Measurements from ENCODE around the gene EHHADH. TPM values are rescaled to one million over a fixed set of nuclear protein-coding genes. Genes with fewer than 3 reads are reported as not detected.
A peak's percentile ranks its signal among the peaks of the same experiment; 100 is the strongest.
"Not testable (repeated sequence)": the region's sequence is repeated elsewhere in the genome, so short reads cannot be mapped to it uniquely, and the experiment has no call there.

EHHADH gene
- 1 to 10 TPM; 2.4 to 3.3 TPM for polyA plus RNA-seq

- Histone ChIP-seq H3K9me3 (ENCODE audit: control insufficient read depth in 2 of 2, insufficient read depth in 1 of 2, low read depth in 1 of 2, low read length in 1 of 2) (no peaks in the 10 kb centered on the region), H3K27me3 (ENCODE audit: control insufficient read depth in 1 of 2, insufficient read depth in 2 of 2, low read length in 2 of 2) (no peaks in the 10 kb centered on the region), H3K27ac (ENCODE audit: low read depth in 2 of 2, low read length in 1 of 2) (peak within 1 kb of the TSS; percentile 45 to 80), H3K36me3 (ENCODE audit: control insufficient read depth in 2 of 2, insufficient read depth in 2 of 2, low read length in 1 of 2) (no peaks in the 10 kb centered on the region), H3K4me3 (ENCODE audit: low read depth in 1 of 2, low read length in 2 of 2) (peak within 1 kb of the TSS; percentile 75 to 77), H3K4me1 (ENCODE audit: control insufficient read depth in 2 of 2, insufficient read depth in 2 of 2, low read length in 1 of 2) (no peaks in the 10 kb centered on the region)
- WGBS, 2 donors: 4% methylated on average over 50 to 53 of the region's 53 CpGs
Measured at GRCh38 chr3:185253645-185254410, at the start of gene EHHADH. EHHADH (minus strand) TSS chr3:185254049; CDS start chr3:185254022, 27 bp downstream.

GRCh38 chr3:185299918-185300426 is 46.1 kb upstream of the EHHADH start:
- not testable (repeated sequence) for H3K4me3 ChIP-seq (ENCODE audit: low read depth in 1 of 2, low read length in 2 of 2); H3K27ac ChIP-seq (ENCODE audit: low read depth in 2 of 2, low read length in 1 of 2); H3K27me3 ChIP-seq (ENCODE audit: control insufficient read depth in 1 of 2, insufficient read depth in 2 of 2, low read length in 2 of 2); H3K36me3 ChIP-seq (ENCODE audit: control insufficient read depth in 2 of 2, insufficient read depth in 2 of 2, low read length in 1 of 2); H3K4me1 ChIP-seq (ENCODE audit: control insufficient read depth in 2 of 2, insufficient read depth in 2 of 2, low read length in 1 of 2); H3K9me3 ChIP-seq (ENCODE audit: control insufficient read depth in 2 of 2, insufficient read depth in 1 of 2, low read depth in 1 of 2, low read length in 1 of 2)
- 88 to 89% methylated on average over 10 of the region's 10 CpGs for WGBS, 2 donors

- Histone ChIP-seq H3K27ac (ENCODE audit: low read depth in 2 of 2, low read length in 1 of 2) (no peak overlapping the region), H3K4me1 (ENCODE audit: control insufficient read depth in 2 of 2, insufficient read depth in 2 of 2, low read length in 1 of 2) (no peaks in the 10 kb centered on the region), H3K36me3 (ENCODE audit: control insufficient read depth in 2 of 2, insufficient read depth in 2 of 2, low read length in 1 of 2) (no peaks in the 10 kb centered on the region), H3K4me3 (ENCODE audit: low read depth in 1 of 2, low read length in 2 of 2) (no peak overlapping the region), H3K9me3 (ENCODE audit: control insufficient read depth in 2 of 2, insufficient read depth in 1 of 2, low read depth in 1 of 2, low read length in 1 of 2) (no peaks in the 10 kb centered on the region), H3K27me3 (ENCODE audit: control insufficient read depth in 1 of 2, insufficient read depth in 2 of 2, low read length in 2 of 2) (no peaks in the 10 kb centered on the region)
- WGBS, 2 donors: 88 to 95% methylated on average over 3 of the region's 3 CpGs
Measured at GRCh38 chr3:185297867-185298266, 44.0 kb upstream of the EHHADH start.

GRCh38 chr3:185292238-185292637 is 38.4 kb upstream of the EHHADH start:
- H3K9me3 ChIP-seq (ENCODE audit: control insufficient read depth in 2 of 2, insufficient read depth in 1 of 2, low read depth in 1 of 2, low read length in 1 of 2): no peaks in the 10 kb centered on the region
- H3K27ac ChIP-seq (ENCODE audit: low read depth in 2 of 2, low read length in 1 of 2): no peak overlapping the region
- WGBS, 2 donors: 91 to 94% methylated on average over 7 of the region's 7 CpGs
- H3K4me3 ChIP-seq (ENCODE audit: low read depth in 1 of 2, low read length in 2 of 2): no peak overlapping the region
- no peaks in the 10 kb centered on the region for H3K27me3 ChIP-seq (ENCODE audit: control insufficient read depth in 1 of 2, insufficient read depth in 2 of 2, low read length in 2 of 2)
- no peaks in the 10 kb centered on the region for H3K36me3 ChIP-seq (ENCODE audit: control insufficient read depth in 2 of 2, insufficient read depth in 2 of 2, low read length in 1 of 2)
- no peaks in the 10 kb centered on the region for H3K4me1 ChIP-seq (ENCODE audit: control insufficient read depth in 2 of 2, insufficient read depth in 2 of 2, low read length in 1 of 2)

- no peak overlapping the region for H3K4me3 ChIP-seq (ENCODE audit: low read depth in 1 of 2, low read length in 2 of 2)
- no peak overlapping the region for H3K27ac ChIP-seq (ENCODE audit: low read depth in 2 of 2, low read length in 1 of 2)
- no peaks in the 10 kb centered on the region for H3K27me3 ChIP-seq (ENCODE audit: control insufficient read depth in 1 of 2, insufficient read depth in 2 of 2, low read length in 2 of 2)
- 54 to 59% methylated on average over 3 of the region's 3 CpGs for WGBS, 2 donors
- no peaks in the 10 kb centered on the region for H3K9me3 ChIP-seq (ENCODE audit: control insufficient read depth in 2 of 2, insufficient read depth in 1 of 2, low read depth in 1 of 2, low read length in 1 of 2)
- H3K36me3 ChIP-seq (ENCODE audit: control insufficient read depth in 2 of 2, insufficient read depth in 2 of 2, low read length in 1 of 2): no peaks in the 10 kb centered on the region
- no peaks in the 10 kb centered on the region for H3K4me1 ChIP-seq (ENCODE audit: control insufficient read depth in 2 of 2, insufficient read depth in 2 of 2, low read length in 1 of 2)
Measured at GRCh38 chr3:185290266-185290665, 36.4 kb upstream of the EHHADH start.

GRCh38 chr3:185283374-185283935 is 29.6 kb upstream of the EHHADH start:
- H3K4me1 ChIP-seq (ENCODE audit: control insufficient read depth in 2 of 2, insufficient read depth in 2 of 2, low read length in 1 of 2): no peaks in the 10 kb centered on the region
- peak overlapping the region; percentile 76 to 99 for H3K4me3 ChIP-seq (ENCODE audit: low read depth in 1 of 2, low read length in 2 of 2)
- no peaks in the 10 kb centered on the region for H3K36me3 ChIP-seq (ENCODE audit: control insufficient read depth in 2 of 2, insufficient read depth in 2 of 2, low read length in 1 of 2)
- WGBS, 2 donors: 46 to 49% methylated on average over 9 of the region's 9 CpGs
- no peaks in the 10 kb centered on the region for H3K27me3 ChIP-seq (ENCODE audit: control insufficient read depth in 1 of 2, insufficient read depth in 2 of 2, low read length in 2 of 2)
- H3K27ac ChIP-seq (ENCODE audit: low read depth in 2 of 2, low read length in 1 of 2): peak overlapping the region; percentile 26 to 83
- H3K9me3 ChIP-seq (ENCODE audit: control insufficient read depth in 2 of 2, insufficient read depth in 1 of 2, low read depth in 1 of 2, low read length in 1 of 2): no peaks in the 10 kb centered on the region

GRCh38 chr3:185282696-185283373 is 29.0 kb upstream of the EHHADH start:
- Histone ChIP-seq H3K4me3 (ENCODE audit: low read depth in 1 of 2, low read length in 2 of 2) (peak overlapping the region; percentile 76 to 99), H3K36me3 (ENCODE audit: control insufficient read depth in 2 of 2, insufficient read depth in 2 of 2, low read length in 1 of 2) (no peaks in the 10 kb centered on the region), H3K9me3 (ENCODE audit: control insufficient read depth in 2 of 2, insufficient read depth in 1 of 2, low read depth in 1 of 2, low read length in 1 of 2) (no peaks in the 10 kb centered on the region), H3K27ac (ENCODE audit: low read depth in 2 of 2, low read length in 1 of 2) (peak overlapping the region; percentile 45 to 83), H3K27me3 (ENCODE audit: control insufficient read depth in 1 of 2, insufficient read depth in 2 of 2, low read length in 2 of 2) (no peaks in the 10 kb centered on the region), H3K4me1 (ENCODE audit: control insufficient read depth in 2 of 2, insufficient read depth in 2 of 2, low read length in 1 of 2) (no peaks in the 10 kb centered on the region)
- WGBS, 2 donors: 2 to 4% methylated on average over 41 of the region's 41 CpGs

- Histone ChIP-seq H3K36me3 (ENCODE audit: control insufficient read depth in 2 of 2, insufficient read depth in 2 of 2, low read length in 1 of 2) (no peaks in the 10 kb centered on the region), H3K27me3 (ENCODE audit: control insufficient read depth in 1 of 2, insufficient read depth in 2 of 2, low read length in 2 of 2) (no peaks in the 10 kb centered on the region), H3K9me3 (ENCODE audit: control insufficient read depth in 2 of 2, insufficient read depth in 1 of 2, low read depth in 1 of 2, low read length in 1 of 2) (no peaks in the 10 kb centered on the region), H3K27ac (ENCODE audit: low read depth in 2 of 2, low read length in 1 of 2) (no peak overlapping the region), H3K4me1 (ENCODE audit: control insufficient read depth in 2 of 2, insufficient read depth in 2 of 2, low read length in 1 of 2) (no peaks in the 10 kb centered on the region), H3K4me3 (ENCODE audit: low read depth in 1 of 2, low read length in 2 of 2) (no peak overlapping the region)
- WGBS, 2 donors: 44 to 48% methylated on average over 4 of the region's 4 CpGs
Measured at GRCh38 chr3:185280572-185281365, 26.9 kb upstream of the EHHADH start.

- Histone ChIP-seq H3K4me3 (ENCODE audit: low read depth in 1 of 2, low read length in 2 of 2) (no peak overlapping the region), H3K4me1 (ENCODE audit: control insufficient read depth in 2 of 2, insufficient read depth in 2 of 2, low read length in 1 of 2) (no peaks in the 10 kb centered on the region), H3K27ac (ENCODE audit: low read depth in 2 of 2, low read length in 1 of 2) (no peak overlapping the region), H3K36me3 (ENCODE audit: control insufficient read depth in 2 of 2, insufficient read depth in 2 of 2, low read length in 1 of 2) (no peaks in the 10 kb centered on the region), H3K9me3 (ENCODE audit: control insufficient read depth in 2 of 2, insufficient read depth in 1 of 2, low read depth in 1 of 2, low read length in 1 of 2) (no peaks in the 10 kb centered on the region), H3K27me3 (ENCODE audit: control insufficient read depth in 1 of 2, insufficient read depth in 2 of 2, low read length in 2 of 2) (no peaks in the 10 kb centered on the region)
- 89 to 90% methylated on average over 7 of the region's 7 CpGs for WGBS, 2 donors
Measured at GRCh38 chr3:185279587-185280138, 25.8 kb upstream of the EHHADH start.
